Fibroblast of lung (primary cell): Measurements from ENCODE around the gene SRPK3. TPM values are rescaled to one million over a fixed set of nuclear protein-coding genes. Genes with fewer than 3 reads are reported as not detected.
A peak's percentile ranks its signal among the peaks of the same experiment; 100 is the strongest.

ENCODE experiments used
- DNase-seq, 2 donors: peaks; one replicate each; pipeline versions ENCODE4 v3.0.0 to v3.0.0-alpha.2; 2010; ENCODE audit warnings: low read depth in 2 of 2
- H2AFZ ChIP-seq: 2 replicates; pipeline ENCODE4 v1.5.1; 2012; ENCODE audit warnings: low read length, control low read depth, inconsistent platforms
- H3K27ac ChIP-seq: 2 replicates; pipeline ENCODE4 v1.5.1; 2011; ENCODE audit warnings: low read length, control low read depth; ENCODE audit not compliant: insufficient read depth
- H3K27me3 ChIP-seq: 2 replicates; pipeline ENCODE4 v1.5.1; 2011; ENCODE audit warnings: mild to moderate bottlenecking, low read length; ENCODE audit not compliant: control insufficient read depth, insufficient read depth
- H3K36me3 ChIP-seq: 2 replicates; pipeline ENCODE4 v1.5.1; 2011; ENCODE audit warnings: low read length; ENCODE audit not compliant: control insufficient read depth, insufficient read depth
- H3K4me1 ChIP-seq: 2 replicates; pipeline ENCODE4 v1.5.1; 2011; ENCODE audit warnings: low read length; ENCODE audit not compliant: control insufficient read depth, insufficient read depth; ENCODE audit errors: extremely low read depth
- H3K4me2 ChIP-seq: 2 replicates; pipeline ENCODE4 v1.5.1; 2011; ENCODE audit warnings: low read length, control low read depth; ENCODE audit not compliant: insufficient read depth; ENCODE audit errors: extremely low read depth
- H3K4me3 ChIP-seq, 4 experiments: fragments of 200-600 bp in 1 of 4; sonication (generic) in 1 of 4; replicated peaks in 1 of 4; 2 replicates each; pipeline ENCODE4 v1.5.1; 2011 to 2016; ENCODE audit warnings: low read length in 4 of 4, low read depth in 3 of 4, mild to moderate bottlenecking in 3 of 4, control low read depth in 2 of 4, inconsistent platforms in 1 of 4, mixed read lengths in 1 of 4; ENCODE audit not compliant: insufficient read depth in 1 of 4; ENCODE audit errors: control extremely low read depth in 1 of 4
- H3K79me2 ChIP-seq: 2 replicates; pipeline ENCODE4 v1.5.1; 2012; ENCODE audit warnings: mild to moderate bottlenecking, low read length, inconsistent platforms; ENCODE audit not compliant: control insufficient read depth, insufficient read depth
- H3K9ac ChIP-seq: 2 replicates; pipeline ENCODE4 v1.5.1; 2011; ENCODE audit warnings: mild to moderate bottlenecking, low read length, control low read depth; ENCODE audit not compliant: insufficient read depth
- H3K9me3 ChIP-seq: 2 replicates; pipeline ENCODE4 v1.5.1; 2012; ENCODE audit warnings: low read depth, low read length; ENCODE audit not compliant: control insufficient read depth, insufficient read depth
- H4K20me1 ChIP-seq: 2 replicates; pipeline ENCODE4 v1.5.1; 2011; ENCODE audit warnings: low read length; ENCODE audit not compliant: control insufficient read depth, insufficient read depth; ENCODE audit errors: extremely low read depth
- CTCF ChIP-seq, 2 donors: IDR thresholded peaks in 1 of 2; conservative IDR thresholded peaks in 1 of 2; 1 replicate in 1 of 2; 2 replicates in 1 of 2; pipeline ENCODE4 v1.5.1; 2011 to 2012; ENCODE audit warnings: low read length in 2 of 2, control low read depth in 1 of 2, inconsistent platforms in 1 of 2, low read depth in 1 of 2, mild to moderate bottlenecking in 1 of 2
- EZH2 ChIP-seq: IDR thresholded peaks from 2 replicates; pipeline ENCODE4 v1.5.1; 2012; ENCODE audit warnings: low read length, control low read depth, mild to moderate bottlenecking; ENCODE audit errors: missing control alignments
- polyA plus RNA-seq, 2 donors: library from polyadenylated mRNA; depleted of rRNA in 1 of 2; stranded (reverse) in 1 of 2; unstranded in 1 of 2; fragments of >200 nt; gene quantifications; 2 replicates each; pipeline ENCODE4 v1.2.1, GENCODE V29; 2011 to 2012; ENCODE audit warnings: missing spikeins in 1 of 2
- total RNA-seq: library from RNA; depleted of rRNA; stranded (reverse); fragments of >200 nt; gene quantifications from 2 replicates; pipeline ENCODE4 v1.2.1, GENCODE V29; 2014

Gene SRPK3
- total and polyA plus RNA-seq, 2 donors (not counting 1 experiment from before 2014, with no cell fraction given) = 0.40 to 0.83 TPM

- TF ChIP-seq EZH2 (peak; percentile 80), CTCF (conservative IDR thresholded peaks at IDR 0.05 in 1 of 2, IDR thresholded peaks at IDR 0.05 in 1 of 2; ENCODE audit: low read depth in 1 of 2, low read length in 2 of 2) (no peak)
- peaks cover 31% of the 10 kb centered on the region for H3K27me3 ChIP-seq
- H3K36me3 ChIP-seq = no peaks in the 10 kb centered on the region
- H3K9ac ChIP-seq = no peak overlapping the region
- H3K4me1 ChIP-seq = no peaks in the 10 kb centered on the region
- no peaks in the 10 kb centered on the region for H3K79me2 ChIP-seq
- H3K27ac ChIP-seq = no peak overlapping the region
- no peaks in the 10 kb centered on the region for H3K9me3 ChIP-seq
- H4K20me1 ChIP-seq = no peaks in the 10 kb centered on the region
- no peak overlapping the region for H3K4me2 ChIP-seq
- H3K4me3 ChIP-seq = no peak overlapping the region
- H2AFZ ChIP-seq = no peak overlapping the region
- DNase-seq = no peak
These were observed 50.0 kb downstream of the SRPK3 start for GRCh38 chrX:153830640-153831428.

- H3K27me3 ChIP-seq = peaks cover 31% of the 10 kb centered on the region
- no peaks in the 10 kb centered on the region for H3K9me3 ChIP-seq
- TF ChIP-seq EZH2 (peak; percentile 65), CTCF (conservative IDR thresholded peaks at IDR 0.05 in 1 of 2, IDR thresholded peaks at IDR 0.05 in 1 of 2; ENCODE audit: low read depth in 1 of 2, low read length in 2 of 2) (no peak)
- H2AFZ ChIP-seq = no peak overlapping the region
- no peak overlapping the region for H3K27ac ChIP-seq
- H3K36me3 ChIP-seq = no peaks in the 10 kb centered on the region
- no peak for DNase-seq
- no peaks in the 10 kb centered on the region for H4K20me1 ChIP-seq
- H3K4me1 ChIP-seq = no peaks in the 10 kb centered on the region
- no peak overlapping the region for H3K4me3 ChIP-seq
- no peak overlapping the region for H3K4me2 ChIP-seq
- H3K9ac ChIP-seq = no peak overlapping the region
- no peaks in the 10 kb centered on the region for H3K79me2 ChIP-seq
These were observed 50.7 kb downstream of the SRPK3 start for GRCh38 chrX:153831429-153832150.

GRCh38 chrX:153832728-153833127 lies 51.9 kb downstream of the SRPK3 start:
- DNase-seq = no peak
- Histone ChIP-seq H4K20me1 (no peaks in the 10 kb centered on the region), H3K79me2 (no peaks in the 10 kb centered on the region), H3K27ac (no peak overlapping the region), H3K9me3 (no peaks in the 10 kb centered on the region), H2AFZ (no peak overlapping the region), H3K4me1 (no peaks in the 10 kb centered on the region), H3K4me3 (no peak overlapping the region), H3K9ac (no peak overlapping the region), H3K27me3 (peaks cover 31% of the 10 kb centered on the region), H3K36me3 (no peaks in the 10 kb centered on the region), H3K4me2 (no peak overlapping the region)
- no peak for TF ChIP-seq CTCF (conservative IDR thresholded peaks at IDR 0.05 in 1 of 2, IDR thresholded peaks at IDR 0.05 in 1 of 2; ENCODE audit: low read depth in 1 of 2, low read length in 2 of 2)
- no peak for TF ChIP-seq EZH2
